Activated CD8-positive, alpha-beta T cell treated with anti-CD3 and anti-CD28 coated beads, Interleukin-2, amount 10 ng/mL, durations not matched to agents 7 days and 5 days (primary cell): Measurements from ENCODE around the gene MYO1H. TPM values are rescaled to one million over a fixed set of nuclear protein-coding genes. Genes with fewer than 3 reads are reported as not detected.
"Not testable (repeated sequence)": the region's sequence is repeated elsewhere in the genome, so short reads cannot be mapped to it uniquely, and the experiment has no call there.

ENCODE experiments used
- ATAC-seq: fragments of 150-1000 bp; cut with Tn5 transposase; one replicate; pipeline ENCODE4 v1.10.0; 2021; ENCODE audit warnings: moderate library complexity
- CTCF ChIA-PET: fragments of 350-600 bp; sonication (Branson Sonifier 250); formaldehyde crosslinking; loops from one replicate; lab custom pipeline; 2021; ENCODE audit warnings: antibody characterized with exemption; lab: Charles Lee
- POLR2A ChIA-PET: fragments of 350-600 bp; sonication (Branson Sonifier 250); formaldehyde crosslinking; loops from one replicate; lab custom pipeline; 2021; ENCODE audit warnings: antibody characterized with exemption; lab: Charles Lee
- DNase-seq: peaks from one replicate; pipeline ENCODE4 v3.0.0-alpha.2; 2020
- H3K27ac Mint-ChIP-seq: one replicate; pipeline ENCODE4 v1.8.0; 2021; ENCODE audit warnings: mild to moderate bottlenecking, mixed read lengths
- H3K27me3 Mint-ChIP-seq: one replicate; pipeline ENCODE4 v1.8.0; 2021; ENCODE audit warnings: low read depth, mixed read lengths
- H3K36me3 Mint-ChIP-seq: one replicate; pipeline ENCODE4 v1.8.0; 2021; ENCODE audit warnings: low read depth, mixed read lengths
- H3K4me1 Mint-ChIP-seq: one replicate; pipeline ENCODE4 v1.8.0; 2021; ENCODE audit warnings: low read depth, mixed read lengths
- H3K4me3 Mint-ChIP-seq: one replicate; pipeline ENCODE4 v1.8.0; 2021; ENCODE audit warnings: mild to moderate bottlenecking, mixed read lengths
- H3K9me3 Mint-ChIP-seq: one replicate; pipeline ENCODE4 v1.8.0; 2022; ENCODE audit warnings: mixed read lengths; ENCODE audit not compliant: insufficient read depth
- total RNA-seq, 2 experiments: library from RNA; stranded (reverse); gene quantifications; one replicate each; pipeline ENCODE4 v1.2.3, GENCODE V29; 2021

MYO1H gene
- total RNA-seq, 2 experiments from 2014 or later, result not detected

- CTCF ChIA-PET, result interaction anchor here (0.6 to 2.4 kb wide), 13 partner anchors 10 to 416 kb away, joined by 3 to 9 read pairs (median 3); partner anchors contain the start of genes KCTD10 and UBE3B
- H3K9me3 Mint-ChIP-seq, H3K4me3 Mint-ChIP-seq, H3K27ac Mint-ChIP-seq, H3K36me3 Mint-ChIP-seq, DNase-seq, H3K27me3 Mint-ChIP-seq, POLR2A ChIA-PET, ATAC-seq: not testable (repeated sequence)
- H3K4me1 Mint-ChIP-seq, result peaks cover 12% of the 10 kb centered on the region
Observed at GRCh38 chr12:109428804-109429203, 81.1 kb downstream of the MYO1H start.

- Mint-ChIP-seq H3K9me3 (no peaks in the 10 kb centered on the region), H3K4me3 (no peak overlapping the region), H3K27me3 (no peaks in the 10 kb centered on the region), H3K4me1 (peaks cover 12% of the 10 kb centered on the region), H3K27ac (no peak overlapping the region), H3K36me3 (no peaks in the 10 kb centered on the region)
- ChIA-PET CTCF (interaction anchor here (1.4 kb wide), 1 partner anchor 275 kb away, joined by 3 read pairs; no protein-coding TSS in a partner anchor), POLR2A (no interaction called here)
- no peak for ATAC-seq
- no peak for DNase-seq
Observed at GRCh38 chr12:109430244-109430643, 82.5 kb downstream of the MYO1H start.

GRCh38 chr12:109432431-109432830 is 84.7 kb downstream of the MYO1H start:
- DNase-seq (no peak), ATAC-seq (no peak)
- H3K4me1 Mint-ChIP-seq, result peaks cover 12% of the 10 kb centered on the region
- no peak overlapping the region for H3K4me3 Mint-ChIP-seq
- ChIA-PET CTCF (interaction anchor here (0.8 to 2.4 kb wide), 26 partner anchors 10 to 413 kb away, joined by 3 to 23 read pairs (median 6); partner anchors contain the start of genes KCTD10 and UBE3B), POLR2A (no interaction called here)
- H3K9me3 Mint-ChIP-seq, result no peaks in the 10 kb centered on the region
- no peaks in the 10 kb centered on the region for H3K27me3 Mint-ChIP-seq
- no peaks in the 10 kb centered on the region for H3K36me3 Mint-ChIP-seq
- no peak overlapping the region for H3K27ac Mint-ChIP-seq

- peak; percentile 85 for ATAC-seq
- DNase-seq, result peak; percentile 88
- H3K27me3 Mint-ChIP-seq, result no peaks in the 10 kb centered on the region
- H3K36me3 Mint-ChIP-seq, result no peaks in the 10 kb centered on the region
- CTCF ChIA-PET, result interaction anchor here (0.6 to 2.4 kb wide), 41 partner anchors 10 to 412 kb away, joined by 3 to 23 read pairs (median 4); partner anchors contain the start of genes KCTD10 and UBE3B
- no peaks in the 10 kb centered on the region for H3K9me3 Mint-ChIP-seq
- POLR2A ChIA-PET, result no interaction called here
- peak overlapping the region; percentile 16 for H3K4me3 Mint-ChIP-seq
- peak overlapping the region; percentile 58 for H3K27ac Mint-ChIP-seq
- peaks cover 12% of the 10 kb centered on the region for H3K4me1 Mint-ChIP-seq
Observed at GRCh38 chr12:109432842-109433304, 85.2 kb downstream of the MYO1H start.

GRCh38 chr12:109433618-109434017 is 85.9 kb downstream of the MYO1H start:
- ChIA-PET CTCF (interaction anchor here (0.6 to 2.4 kb wide), 38 partner anchors 10 to 412 kb away, joined by 3 to 23 read pairs (median 4); partner anchors contain the start of genes KCTD10 and UBE3B), POLR2A (no interaction called here)
- ATAC-seq (peak; percentile 43), DNase-seq (no peak)
- Mint-ChIP-seq H3K9me3 (no peaks in the 10 kb centered on the region), H3K36me3 (no peaks in the 10 kb centered on the region), H3K4me1 (peaks cover 12% of the 10 kb centered on the region), H3K27me3 (no peaks in the 10 kb centered on the region), H3K27ac (peak overlapping the region; percentile 58), H3K4me3 (no peak overlapping the region)

GRCh38 chr12:109434582-109434981 is 86.9 kb downstream of the MYO1H start:
- Mint-ChIP-seq H3K4me1 (peaks cover 12% of the 10 kb centered on the region), H3K27me3 (no peaks in the 10 kb centered on the region), H3K36me3 (no peaks in the 10 kb centered on the region), H3K9me3 (no peaks in the 10 kb centered on the region), H3K27ac (no peak overlapping the region), H3K4me3 (no peak overlapping the region)
- POLR2A ChIA-PET, result no interaction called here
- CTCF ChIA-PET, result interaction anchor here (0.7 to 2.4 kb wide), 7 partner anchors 29 to 341 kb away, joined by 3 to 6 read pairs (median 4); partner anchors contain the start of genes KCTD10 and UBE3B
- DNase-seq (no peak), ATAC-seq (no peak)

GRCh38 chr12:109435428-109436187 is 87.9 kb downstream of the MYO1H start:
- no peak for DNase-seq

GRCh38 chr12:109436188-109436560 is 88.5 kb downstream of the MYO1H start:
- no peak overlapping the region for H3K27ac Mint-ChIP-seq
- CTCF ChIA-PET, result interaction anchor here (1.7 to 2.1 kb wide), 2 partner anchors 9 to 42 kb away, joined by 4 to 9 read pairs; no protein-coding TSS in a partner anchor
- H3K4me3 Mint-ChIP-seq, result no peak overlapping the region
- DNase-seq (no peak), ATAC-seq (no peak)
- no peaks in the 10 kb centered on the region for H3K9me3 Mint-ChIP-seq
- H3K27me3 Mint-ChIP-seq, result no peaks in the 10 kb centered on the region
- POLR2A ChIA-PET, result no interaction called here
- H3K36me3 Mint-ChIP-seq, result no peaks in the 10 kb centered on the region
- H3K4me1 Mint-ChIP-seq, result peaks cover 12% of the 10 kb centered on the region

More at GRCh38 chr12:109435428-109436187, 87.9 kb downstream of the MYO1H start:
- Mint-ChIP-seq H3K27ac (no peak overlapping the region), H3K36me3 (no peaks in the 10 kb centered on the region), H3K4me1 (peaks cover 12% of the 10 kb centered on the region), H3K9me3 (no peaks in the 10 kb centered on the region), H3K27me3 (no peaks in the 10 kb centered on the region), H3K4me3 (no peak overlapping the region)
- ChIA-PET POLR2A (no interaction called here), CTCF (interaction anchor here (0.9 to 2.1 kb wide), 2 partner anchors 42 to 340 kb away, joined by 3 to 4 read pairs; no protein-coding TSS in a partner anchor)
- no peak for ATAC-seq

- Mint-ChIP-seq H3K27me3 (no peaks in the 10 kb centered on the region), H3K36me3 (no peaks in the 10 kb centered on the region), H3K4me3 (no peak overlapping the region), H3K27ac (no peak overlapping the region), H3K9me3 (no peaks in the 10 kb centered on the region), H3K4me1 (no peaks in the 10 kb centered on the region)
- DNase-seq (no peak), ATAC-seq (no peak)
- POLR2A ChIA-PET, result no interaction called here
- CTCF ChIA-PET, result no interaction called here
Observed at GRCh38 chr12:109439181-109439580, 91.5 kb downstream of the MYO1H start.

GRCh38 chr12:109439951-109440350 is 92.3 kb downstream of the MYO1H start:
- CTCF ChIA-PET, H3K36me3 Mint-ChIP-seq, H3K4me1 Mint-ChIP-seq: not testable (repeated sequence)

GRCh38 chr12:109440851-109441490 is 93.3 kb downstream of the MYO1H start:
- ATAC-seq (no peak), DNase-seq (no peak)
- H3K36me3 Mint-ChIP-seq, result no peaks in the 10 kb centered on the region
- ChIA-PET CTCF (no interaction called here), POLR2A (no interaction called here)
- H3K27ac Mint-ChIP-seq, result no peak overlapping the region
- H3K4me3 Mint-ChIP-seq, result no peak overlapping the region
- no peaks in the 10 kb centered on the region for H3K27me3 Mint-ChIP-seq
- H3K9me3 Mint-ChIP-seq, result no peaks in the 10 kb centered on the region
- H3K4me1 Mint-ChIP-seq, result no peaks in the 10 kb centered on the region

More at GRCh38 chr12:109439951-109440350, 92.3 kb downstream of the MYO1H start:
- POLR2A ChIA-PET, H3K9me3 Mint-ChIP-seq, H3K27me3 Mint-ChIP-seq, H3K27ac Mint-ChIP-seq, H3K4me3 Mint-ChIP-seq, DNase-seq, ATAC-seq: not testable (repeated sequence)
